ENCODE measurements around the gene VTN.
A peak's percentile ranks its signal among the peaks of the same experiment; 100 is the strongest.

VTN gene

DNA sequence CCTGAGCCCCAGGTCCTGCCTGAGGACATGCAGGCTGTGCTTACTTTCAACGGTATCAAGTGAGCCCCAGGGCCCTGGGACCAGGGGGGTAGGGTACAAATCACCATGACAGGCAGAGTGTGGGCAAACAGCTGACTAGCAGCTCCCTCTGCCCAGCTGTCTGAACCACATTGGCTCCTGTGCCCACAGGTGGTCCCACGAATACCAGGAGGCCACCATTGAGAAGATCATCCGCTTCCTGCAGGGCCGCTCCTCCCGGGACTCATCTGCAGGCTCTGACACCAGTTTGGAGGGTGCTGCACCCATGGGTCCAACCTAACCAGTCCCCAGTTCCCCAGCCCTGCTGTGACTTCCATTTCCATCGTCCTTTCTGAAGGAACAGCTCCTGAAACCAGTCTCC lies 25.9 kb upstream of the VTN start:
- DNase-seq: no peak

DNA sequence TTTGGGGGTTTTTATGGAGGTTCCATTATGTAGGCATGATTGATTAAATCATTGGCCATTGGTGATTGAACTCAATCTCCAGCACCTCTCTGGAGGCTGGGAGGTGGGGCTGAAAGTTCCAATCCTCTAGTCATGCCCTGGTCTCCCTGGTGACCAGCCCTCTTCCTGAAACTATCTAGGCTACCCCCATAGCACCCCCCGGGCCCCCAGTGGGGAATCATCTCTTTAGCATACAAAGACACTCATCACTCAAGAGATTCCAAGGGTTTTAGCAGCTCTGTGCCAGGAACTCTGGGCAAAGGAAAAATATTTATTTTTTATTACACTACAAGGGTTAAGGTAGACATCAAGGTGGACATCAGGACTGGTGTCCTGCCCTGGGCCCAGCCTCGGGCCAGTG lies 25.3 kb upstream of the VTN start:
- no peak for DNase-seq

DNA sequence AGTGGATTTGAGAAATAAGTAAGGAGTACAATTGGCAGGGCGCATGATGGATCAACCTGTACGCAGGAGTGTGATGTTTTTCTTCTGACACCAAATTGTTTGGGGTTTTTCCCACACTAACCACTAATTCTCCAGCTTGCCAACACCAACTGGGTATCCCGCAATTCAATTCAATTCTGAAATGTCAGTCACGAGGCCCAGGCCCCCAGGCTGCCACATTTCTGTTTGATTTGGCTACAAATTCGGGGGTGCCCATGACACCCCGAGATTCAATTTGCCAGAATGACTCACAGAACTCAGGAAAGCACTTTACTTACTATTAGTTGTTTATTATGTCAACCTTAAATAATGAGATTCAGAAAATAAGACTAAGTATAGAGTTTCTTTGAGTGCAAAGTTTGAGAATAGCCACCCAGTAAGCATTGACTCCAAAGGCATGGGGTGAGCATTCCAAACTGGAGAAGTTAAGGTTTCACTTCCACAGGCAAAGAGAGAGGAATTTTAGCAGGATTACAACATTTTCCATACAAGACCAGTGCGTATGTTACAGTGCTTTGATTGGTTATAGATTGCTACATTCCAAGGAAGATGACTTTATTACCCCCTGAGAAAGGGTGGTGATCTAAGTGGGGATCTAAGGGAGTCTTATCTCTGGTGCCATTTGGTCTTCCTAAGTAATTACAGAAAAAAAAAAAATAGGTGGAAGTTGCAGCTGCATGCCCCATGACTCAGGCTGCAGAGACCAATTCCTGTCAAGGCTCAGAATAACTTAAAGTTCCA lies 24.4 kb upstream of the VTN start:
- DNase-seq: peak; percentile 15

DNA sequence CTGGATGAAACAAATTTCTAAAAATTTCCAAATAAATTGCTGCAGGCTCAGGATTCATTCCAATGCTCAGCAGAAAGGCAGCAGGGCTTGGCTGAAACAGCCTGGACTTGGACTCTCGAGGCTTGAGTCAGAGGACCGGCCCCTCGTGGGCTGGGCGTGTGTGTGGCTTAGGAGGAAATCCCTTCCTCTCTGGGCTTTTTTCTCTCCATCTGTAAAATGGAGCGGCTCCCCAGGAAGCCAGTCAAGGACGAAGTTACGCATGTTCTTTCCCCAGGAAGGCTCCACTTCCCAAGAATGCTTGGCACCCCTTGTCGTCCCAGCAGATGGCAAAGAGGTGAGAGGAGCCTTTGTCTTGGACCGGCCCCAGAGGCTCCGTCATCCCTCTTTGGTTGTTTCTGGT lies 22.4 kb upstream of the VTN start:
- no peak for DNase-seq

DNA sequence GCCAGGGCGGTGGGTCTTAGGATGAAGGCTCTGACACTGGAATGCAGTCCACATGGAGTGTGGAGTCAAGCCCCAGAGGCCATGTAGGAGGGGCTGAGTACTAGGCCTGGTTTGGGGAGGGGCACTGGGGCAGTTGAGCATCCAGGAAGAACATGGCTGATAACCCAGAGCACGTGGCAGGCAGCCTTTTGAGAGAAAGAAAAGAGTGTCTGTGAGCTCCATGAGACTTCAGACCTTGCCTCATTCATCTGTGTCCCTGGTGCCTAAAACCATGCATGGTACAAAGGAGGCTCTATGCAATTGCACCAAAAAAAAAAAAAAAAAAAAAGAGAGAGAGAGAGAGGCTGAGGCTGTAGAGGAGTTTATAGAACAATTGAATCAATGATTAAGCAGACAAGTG lies 21.3 kb upstream of the VTN start:
- DNase-seq: no peak

DNA sequence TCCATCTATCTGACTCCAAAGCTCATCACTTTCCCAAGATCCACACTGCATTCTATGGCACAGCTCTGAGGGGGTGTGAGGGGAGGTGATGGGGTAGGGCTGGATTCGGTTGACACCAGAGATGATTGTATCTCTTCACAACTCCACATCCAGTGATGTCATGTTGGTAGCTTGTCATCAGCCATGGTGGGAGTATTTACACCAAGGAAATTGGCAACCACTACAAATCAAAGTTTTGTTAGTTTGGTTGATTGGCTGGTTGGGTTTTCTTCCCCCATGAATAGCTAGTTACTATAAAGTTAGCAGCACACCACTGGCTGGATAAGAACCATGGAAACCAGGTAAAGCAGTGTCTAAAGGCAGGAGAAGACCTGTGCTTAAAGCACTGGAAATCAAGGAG lies 20.9 kb upstream of the VTN start:
- no peak for DNase-seq

DNA sequence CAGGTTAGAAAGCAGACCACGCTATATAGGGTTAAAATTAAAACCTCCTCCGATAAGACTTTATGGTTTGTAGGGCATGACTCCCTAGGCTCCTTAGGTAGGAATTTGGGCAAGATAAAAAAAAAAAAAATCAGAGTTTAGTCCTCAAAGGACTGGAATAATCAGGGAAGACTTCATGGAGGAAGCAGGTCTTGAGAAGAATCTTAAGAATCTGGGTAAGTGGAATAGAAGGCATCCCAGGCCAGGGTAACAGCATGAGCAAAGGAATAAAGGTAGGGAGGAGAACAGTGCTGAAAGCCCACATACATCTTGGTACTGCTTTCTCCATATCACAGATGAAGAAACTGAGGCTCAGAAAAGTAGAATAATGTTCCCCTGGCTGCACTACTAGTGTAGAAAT lies 20.5 kb upstream of the VTN start:
- DNase-seq: no peak

DNA sequence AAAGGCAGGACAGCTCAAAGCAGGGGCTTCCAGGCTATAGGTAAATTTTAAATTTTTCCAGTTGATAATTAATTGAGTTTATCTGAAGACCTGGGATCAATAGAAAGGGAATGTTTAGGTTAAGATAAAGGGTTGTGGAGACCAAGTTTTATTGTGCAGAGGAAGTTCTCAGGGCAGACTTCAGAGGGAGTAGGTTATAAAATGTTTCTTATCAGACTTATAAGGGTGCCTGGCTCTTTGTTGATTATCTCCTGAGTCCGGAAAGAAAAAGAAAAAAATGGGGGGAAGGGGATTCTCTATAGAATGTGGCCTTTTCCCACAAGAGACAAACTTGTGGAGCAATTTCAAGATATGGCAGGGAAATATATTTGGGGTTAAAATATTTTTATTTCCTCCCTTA lies 20.0 kb upstream of the VTN start:
- DNase-seq: no peak

DNA sequence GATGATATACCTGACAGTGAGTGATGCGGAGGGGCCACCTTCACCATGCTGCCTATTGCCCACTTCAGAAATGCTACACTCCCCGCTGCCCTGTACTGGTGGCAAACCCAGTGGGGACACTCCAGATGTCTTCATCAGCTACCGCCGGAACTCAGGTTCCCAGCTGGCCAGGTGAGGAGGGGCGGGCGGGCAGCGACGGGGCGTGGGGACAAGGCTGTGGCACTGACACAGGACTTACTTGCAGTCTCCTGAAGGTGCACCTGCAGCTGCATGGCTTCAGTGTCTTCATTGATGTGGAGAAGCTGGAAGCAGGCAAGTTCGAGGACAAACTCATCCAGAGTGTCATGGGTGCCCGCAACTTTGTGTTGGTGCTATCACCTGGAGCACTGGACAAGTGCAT lies 18.0 kb upstream of the VTN start:
- DNase-seq: no peak

DNA sequence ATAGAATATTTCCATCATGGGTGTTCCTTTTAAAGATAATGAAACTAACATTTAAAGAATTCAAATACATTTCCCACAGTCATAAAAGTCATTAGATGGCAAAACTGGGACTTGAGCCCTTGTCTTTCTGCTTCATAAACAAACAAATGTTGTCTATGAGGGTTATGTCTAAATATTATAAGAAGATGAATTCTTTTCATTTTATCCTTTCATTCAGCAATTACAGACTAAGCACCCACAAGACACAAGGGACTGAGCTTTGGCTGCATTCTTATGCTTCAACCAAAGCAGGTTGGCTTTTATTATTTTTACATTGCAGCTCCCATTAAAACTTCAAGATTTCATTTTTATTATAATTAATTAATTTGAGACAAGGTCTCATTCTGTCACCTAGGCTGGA lies 16.3 kb upstream of the VTN start:
- no peak for DNase-seq

DNA sequence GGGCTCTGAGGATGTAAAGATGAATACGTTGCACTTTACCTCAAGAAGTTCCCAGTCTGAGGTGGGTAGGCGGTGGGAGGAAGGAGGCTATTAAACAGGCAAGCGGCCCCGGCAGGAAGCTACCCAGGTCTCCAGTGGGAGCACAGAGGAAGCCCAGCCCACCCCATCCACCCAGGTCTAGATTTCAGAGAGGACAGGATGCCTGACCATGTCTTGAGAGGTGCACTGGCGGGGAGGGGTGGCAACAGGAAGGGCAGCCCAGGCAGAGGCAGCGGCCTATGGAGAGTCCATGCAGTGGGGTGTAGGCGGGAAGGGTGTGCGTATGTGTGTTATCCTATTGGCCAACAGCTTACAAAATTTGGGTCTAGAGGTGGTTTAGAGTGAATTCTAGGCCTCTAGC lies 15.3 kb upstream of the VTN start:
- DNase-seq: no peak

DNA sequence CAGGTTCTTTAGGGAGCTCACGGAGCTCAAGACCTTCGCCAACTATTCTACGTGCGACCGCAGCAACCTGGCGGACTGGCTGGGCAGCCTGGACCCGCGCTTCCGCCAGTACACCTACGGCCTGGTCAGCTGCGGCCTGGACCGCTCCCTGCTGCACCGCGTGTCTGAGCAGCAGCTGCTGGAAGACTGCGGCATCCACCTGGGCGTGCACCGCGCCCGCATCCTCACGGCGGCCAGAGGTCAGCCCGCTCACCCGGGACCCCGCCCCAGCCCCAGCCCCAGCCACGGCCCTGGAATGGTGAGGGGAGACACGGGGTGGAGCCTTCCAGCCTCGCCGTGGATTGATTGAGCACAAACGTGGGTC lies 14.9 kb upstream of the VTN start:
- DNase-seq: no peak

DNA sequence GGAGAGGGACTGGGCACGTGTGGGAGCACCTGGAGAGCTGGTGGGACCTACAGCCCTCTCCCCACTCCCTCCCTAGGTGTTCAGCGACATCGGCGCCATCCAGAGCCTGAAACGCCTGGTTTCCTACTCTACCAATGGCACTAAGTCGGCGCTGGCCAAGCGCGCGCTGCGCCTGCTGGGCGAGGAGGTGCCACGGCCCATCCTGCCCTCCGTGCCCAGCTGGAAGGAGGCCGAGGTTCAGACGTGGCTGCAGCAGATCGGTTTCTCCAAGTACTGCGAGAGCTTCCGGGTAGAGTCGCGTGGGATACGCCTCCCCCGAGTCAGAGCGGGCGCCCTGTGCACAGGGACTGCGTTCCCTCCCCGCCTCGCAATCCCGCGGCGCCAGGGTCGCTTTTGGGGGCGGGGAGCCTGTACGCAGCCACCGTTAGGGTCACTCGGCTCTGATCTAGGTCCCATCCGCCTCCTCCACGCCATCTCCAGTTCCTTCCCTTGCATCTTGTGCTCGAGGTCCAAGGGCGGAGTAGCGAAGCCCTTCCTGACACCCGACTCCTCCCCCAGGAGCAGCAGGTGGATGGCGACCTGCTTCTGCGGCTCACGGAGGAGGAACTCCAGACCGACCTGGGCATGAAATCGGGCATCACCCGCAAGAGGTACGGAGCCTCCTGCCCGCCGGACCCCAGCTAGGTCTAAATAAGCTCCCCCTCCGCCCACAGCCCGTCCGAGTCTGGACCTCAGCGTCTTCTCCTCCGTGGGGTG lies 14.4 kb upstream of the VTN start:
- no peak for DNase-seq

DNA sequence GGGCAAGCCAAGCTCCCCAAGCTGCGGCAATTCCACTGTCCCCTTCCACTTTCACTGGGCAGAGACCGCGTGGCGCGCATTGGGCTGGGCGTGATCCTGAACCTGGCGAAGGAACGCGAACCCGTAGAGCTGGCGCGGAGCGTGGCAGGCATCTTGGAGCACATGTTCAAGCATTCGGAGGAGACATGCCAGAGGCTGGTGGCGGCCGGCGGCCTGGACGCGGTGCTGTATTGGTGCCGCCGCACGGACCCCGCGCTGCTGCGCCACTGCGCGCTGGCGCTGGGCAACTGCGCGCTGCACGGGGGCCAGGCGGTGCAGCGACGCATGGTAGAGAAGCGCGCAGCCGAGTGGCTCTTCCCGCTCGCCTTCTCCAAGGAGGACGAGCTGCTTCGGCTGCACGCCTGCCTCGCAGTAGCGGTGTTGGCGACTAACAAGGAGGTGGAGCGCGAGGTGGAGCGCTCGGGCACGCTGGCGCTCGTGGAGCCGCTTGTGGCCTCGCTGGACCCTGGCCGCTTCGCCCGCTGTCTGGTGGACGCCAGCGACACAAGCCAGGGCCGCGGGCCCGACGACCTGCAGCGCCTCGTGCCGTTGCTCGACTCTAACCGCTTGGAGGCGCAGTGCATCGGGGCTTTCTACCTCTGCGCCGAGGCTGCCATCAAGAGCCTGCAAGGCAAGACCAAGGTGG lies 11.2 kb upstream of the VTN start:
- no peak for DNase-seq

DNA sequence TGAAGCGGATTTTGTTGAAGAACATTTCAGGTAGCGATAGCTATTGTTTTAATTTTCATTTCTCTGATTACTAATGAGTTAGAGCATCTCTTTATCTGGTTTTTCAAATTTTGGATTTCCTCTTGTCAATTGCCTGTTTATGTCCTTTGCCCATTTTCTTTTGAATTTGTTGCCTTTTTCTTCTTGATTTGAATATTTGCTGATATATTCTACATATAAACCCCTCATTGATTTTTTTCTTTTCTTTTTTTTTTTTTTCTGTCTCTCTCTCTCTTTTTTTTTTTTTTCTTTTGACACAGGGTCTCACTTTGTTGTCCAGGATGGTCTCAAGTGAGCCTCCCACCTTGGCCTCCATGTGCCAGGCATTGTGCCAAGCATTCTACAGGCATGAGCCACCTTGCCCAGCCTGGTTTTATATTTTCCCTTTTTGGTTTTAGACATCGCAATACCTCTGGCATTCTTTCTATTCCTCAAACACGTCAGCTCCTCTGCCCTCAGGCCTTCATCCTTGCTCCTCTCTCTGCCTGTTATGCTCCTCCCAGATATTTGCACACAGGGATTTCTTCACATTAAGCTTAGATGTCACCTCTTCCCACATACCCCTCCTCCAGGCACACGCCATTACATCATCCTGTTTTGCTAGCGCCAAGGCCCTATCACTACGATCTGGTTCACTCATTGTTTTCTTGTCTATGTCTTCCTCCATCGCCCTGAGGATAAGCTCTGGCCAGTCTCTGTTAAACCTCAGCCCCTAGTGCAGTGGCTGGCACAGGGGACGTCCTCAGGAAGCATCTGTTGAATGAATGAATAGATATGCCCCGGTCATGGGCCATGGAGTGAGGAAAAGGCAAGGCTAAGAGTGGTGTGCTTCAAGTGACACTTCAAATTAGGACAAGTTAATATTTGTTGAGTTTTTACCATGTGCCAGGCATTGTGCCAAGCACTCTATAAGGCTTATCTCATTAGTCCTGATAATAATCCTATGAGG lies 10.0 kb upstream of the VTN start:
- peak; percentile 17 for DNase-seq

DNA sequence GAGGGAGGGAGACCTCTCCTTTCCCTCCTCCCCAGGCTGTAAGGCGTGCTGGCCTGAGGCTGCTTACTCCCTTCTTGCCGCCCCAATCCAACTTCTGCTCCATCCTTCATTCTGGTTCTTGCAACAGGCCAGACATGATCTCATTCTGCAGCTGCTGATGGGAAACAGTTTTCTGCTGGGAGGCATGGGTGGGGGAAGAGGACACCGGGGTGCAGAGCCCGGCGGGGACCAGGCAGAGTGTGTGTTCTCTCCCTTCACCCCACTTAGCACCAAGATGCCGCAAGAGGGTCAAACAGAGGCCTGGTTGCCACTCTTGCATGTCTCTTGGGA lies 2.8 kb upstream of the VTN start:
- DNase-seq: no peak

DNA sequence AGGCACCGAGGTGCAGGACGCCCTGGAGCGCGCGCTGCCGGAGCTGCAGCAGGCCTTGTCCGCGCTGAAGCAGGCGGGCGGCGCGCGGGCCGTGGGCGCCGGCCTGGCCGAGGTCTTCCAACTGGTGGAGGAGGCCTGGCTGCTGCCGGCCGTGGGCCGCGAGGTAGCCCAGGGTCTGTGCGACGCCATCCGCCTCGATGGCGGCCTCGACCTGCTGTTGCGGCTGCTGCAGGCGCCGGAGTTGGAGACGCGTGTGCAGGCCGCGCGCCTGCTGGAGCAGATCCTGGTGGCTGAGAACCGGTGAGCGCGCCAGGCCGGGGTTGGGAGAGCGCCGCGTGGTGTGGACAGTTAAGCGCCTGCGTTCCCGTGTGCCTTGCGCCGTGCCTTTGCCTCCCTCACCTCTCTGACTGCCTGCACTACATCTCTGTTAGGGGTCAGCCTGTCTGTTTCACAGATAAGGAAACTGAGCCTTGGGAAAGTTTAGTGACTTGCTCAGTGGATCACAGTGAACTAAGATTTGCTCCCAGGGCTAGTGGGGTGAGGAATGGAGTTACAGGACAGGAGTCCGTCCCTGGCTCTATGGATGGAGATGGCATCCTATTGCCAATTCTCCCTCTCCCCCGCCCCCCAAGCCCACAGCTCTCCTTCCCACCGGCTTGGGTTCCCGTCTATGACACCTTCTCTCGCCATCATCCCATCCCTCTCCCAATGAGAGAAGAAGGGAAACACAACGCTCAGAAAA lies 2.3 kb upstream of the VTN start:
- peak; percentile 24 for DNase-seq

DNA sequence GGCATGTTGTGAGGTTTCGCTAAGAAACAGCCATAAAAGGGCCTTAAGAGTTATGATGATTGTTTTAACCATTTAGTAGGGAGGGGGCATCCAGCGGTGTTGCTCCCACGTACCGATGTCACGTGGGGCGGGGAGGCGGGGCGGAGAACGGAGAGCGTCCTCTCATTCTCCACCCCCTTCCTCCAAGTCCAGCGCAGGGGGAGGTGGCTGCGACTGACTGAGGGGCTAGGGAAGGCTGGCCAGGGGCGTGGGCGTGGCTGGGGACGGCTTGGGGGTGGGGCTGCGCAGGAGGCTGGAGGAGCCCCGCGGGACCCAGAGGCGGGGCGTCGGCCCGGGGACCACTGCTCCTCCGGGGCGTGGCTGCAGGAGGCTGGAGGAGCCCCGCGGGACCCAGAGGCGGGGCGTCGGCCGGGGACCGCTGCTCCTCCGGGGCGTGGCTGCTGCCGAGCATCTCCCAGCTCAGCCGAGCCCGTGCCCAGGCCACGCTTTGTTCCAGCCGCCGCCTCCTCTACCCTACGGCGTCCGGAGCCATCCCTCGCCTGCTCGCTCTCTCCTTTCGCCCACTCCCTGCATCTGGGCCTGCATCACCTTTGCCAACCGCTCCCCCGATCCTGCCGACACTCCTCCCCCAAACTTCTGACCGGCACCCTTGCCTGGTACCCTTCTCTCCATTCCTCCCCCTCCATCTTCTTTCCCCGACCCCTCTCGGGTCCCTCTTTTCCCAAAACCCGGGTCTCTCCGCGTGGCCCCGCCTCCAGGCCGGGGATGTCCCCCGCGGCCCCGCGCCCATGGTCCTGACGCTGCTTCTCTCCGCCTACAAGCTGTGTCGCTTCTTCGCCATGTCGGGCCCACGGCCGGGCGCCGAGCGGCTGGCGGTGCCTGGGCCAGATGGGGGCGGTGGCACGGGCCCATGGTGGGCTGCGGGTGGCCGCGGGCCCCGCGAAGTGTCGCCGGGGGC lies 1.4 kb upstream of the VTN start, which contains the start of gene SARM1:
TSS of gene SARM1 (plus strand) at position 450 of the 958 bp plus-strand sequence. CDS start at position 789, 339 bp downstream.
- peak; percentile 93 for DNase-seq

DNA sequence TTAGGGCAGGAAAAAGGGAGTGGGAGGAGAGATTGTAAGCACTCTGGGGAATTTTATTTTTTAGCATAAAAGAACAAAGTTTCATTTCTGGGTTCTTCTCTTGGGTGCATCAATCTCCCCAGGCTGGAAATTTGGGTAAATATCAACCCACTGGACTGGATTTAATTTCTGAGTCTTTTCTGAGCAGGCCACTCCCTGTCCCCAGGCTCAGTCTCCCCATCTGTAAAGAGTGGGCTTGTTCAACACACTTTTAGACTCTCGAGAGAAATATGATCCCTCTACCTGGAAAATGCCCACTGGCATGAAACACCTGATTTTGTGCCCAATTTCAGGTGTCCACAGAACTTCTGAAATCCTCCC lies 617 bp upstream of the VTN start:
- DNase-seq: no peak

DNA sequence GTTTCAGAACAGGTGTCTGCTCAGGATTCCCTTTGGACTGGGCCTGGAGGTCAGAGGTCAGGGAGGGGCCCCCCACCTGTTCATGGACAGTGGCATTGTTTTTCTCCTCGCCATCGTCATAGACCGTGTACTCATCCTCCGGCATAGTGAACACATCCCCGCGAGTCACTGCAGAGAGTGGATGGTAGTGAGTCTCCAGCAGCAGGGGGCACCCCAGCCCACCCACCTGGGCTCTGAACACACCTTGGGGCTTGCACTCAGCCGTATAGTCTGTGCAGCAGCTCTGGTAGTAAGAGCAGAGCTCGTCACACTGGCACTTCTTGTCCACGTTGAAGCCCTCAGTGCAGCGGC lies 448 bp downstream of the VTN start:
- DNase-seq: no peak
